RWPE2 (cell line): ENCODE results near the gene IVL.

Experiments used
- ATAC-seq: fragments of 200-7000 bp; cut with Tn5 transposase; 3 replicates; pipeline ENCODE4 v1.9.1; 2021; ENCODE audit warnings: low read depth
- DNase-seq: peaks from one replicate; pipeline ENCODE4 v3.0.0-alpha.2; 2020; ENCODE audit warnings: low spot score
- H3K27ac ChIP-seq: fragments of 450-650 bp; 2 replicates; pipeline ENCODE4 v1.5.1; 2017; ENCODE audit warnings: mild to moderate bottlenecking; ENCODE audit not compliant: poor library complexity, severe bottlenecking
- H3K27me3 ChIP-seq: fragments of 250-450 bp; sonication (Bioruptor Pico); 2 replicates; pipeline ENCODE4 v1.5.1; 2021; ENCODE audit warnings: mild to moderate bottlenecking, moderate library complexity; ENCODE audit not compliant: insufficient read depth, poor library complexity, severe bottlenecking
- H3K36me3 ChIP-seq: fragments of 250-450 bp; sonication (Bioruptor Pico); 2 replicates; pipeline ENCODE4 v1.5.1; 2020; ENCODE audit warnings: low read depth, mild to moderate bottlenecking, moderate library complexity
- H3K4me1 ChIP-seq: fragments of 250-450 bp; sonication (Bioruptor Pico); 2 replicates; pipeline ENCODE4 v1.5.1; 2021; ENCODE audit warnings: mild to moderate bottlenecking, moderate library complexity; ENCODE audit not compliant: insufficient read depth, poor library complexity, severe bottlenecking
- H3K4me3 ChIP-seq: fragments of 250-450 bp; sonication (Bioruptor Pico); 2 replicates; pipeline ENCODE4 v1.5.1; 2021; ENCODE audit warnings: mild to moderate bottlenecking, moderate library complexity; ENCODE audit not compliant: severe bottlenecking
- H3K9me3 ChIP-seq: fragments of 250-450 bp; sonication (Bioruptor Pico); 2 replicates; pipeline ENCODE4 v1.5.1; 2021; ENCODE audit warnings: mild to moderate bottlenecking, moderate library complexity; ENCODE audit not compliant: severe bottlenecking
- CTCF ChIP-seq: fragments of 450-650 bp; IDR thresholded peaks from one replicate; pipeline ENCODE4 v1.5.1; 2017; ENCODE audit warnings: mild to moderate bottlenecking, moderate library complexity; ENCODE audit not compliant: poor library complexity, severe bottlenecking

IVL gene

DNA sequence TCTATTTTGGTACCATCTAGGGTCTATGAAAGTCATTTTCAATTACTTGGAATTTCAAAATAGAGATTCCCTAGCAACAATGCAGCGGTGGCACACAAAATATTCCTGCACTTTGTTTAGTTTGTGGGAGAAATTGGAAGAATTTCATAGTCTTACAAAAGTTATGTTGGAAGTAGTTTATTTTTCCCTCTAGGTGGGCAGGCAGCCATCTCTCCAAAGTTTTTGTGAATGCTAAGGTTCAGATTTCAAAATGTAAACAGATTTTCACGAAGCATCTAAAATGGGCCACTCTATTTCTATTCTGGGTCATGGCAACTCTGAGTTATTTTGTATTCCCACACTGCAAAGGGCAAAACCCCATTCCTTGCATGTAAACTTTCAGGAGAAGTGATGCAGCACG lies 22.3 kb upstream of the IVL start:
- no peaks in the 10 kb centered on the region for H3K9me3 ChIP-seq
- DNase-seq, result no peak
- H3K4me1 ChIP-seq, result peaks cover 40% of the 10 kb centered on the region
- H3K27ac ChIP-seq, result peak overlapping the region; percentile 68
- H3K36me3 ChIP-seq, result no peaks in the 10 kb centered on the region
- H3K27me3 ChIP-seq, result no peaks in the 10 kb centered on the region
- H3K4me3 ChIP-seq, result no peak overlapping the region
- TF ChIP-seq CTCF, result no peak
- no peak for ATAC-seq

DNA sequence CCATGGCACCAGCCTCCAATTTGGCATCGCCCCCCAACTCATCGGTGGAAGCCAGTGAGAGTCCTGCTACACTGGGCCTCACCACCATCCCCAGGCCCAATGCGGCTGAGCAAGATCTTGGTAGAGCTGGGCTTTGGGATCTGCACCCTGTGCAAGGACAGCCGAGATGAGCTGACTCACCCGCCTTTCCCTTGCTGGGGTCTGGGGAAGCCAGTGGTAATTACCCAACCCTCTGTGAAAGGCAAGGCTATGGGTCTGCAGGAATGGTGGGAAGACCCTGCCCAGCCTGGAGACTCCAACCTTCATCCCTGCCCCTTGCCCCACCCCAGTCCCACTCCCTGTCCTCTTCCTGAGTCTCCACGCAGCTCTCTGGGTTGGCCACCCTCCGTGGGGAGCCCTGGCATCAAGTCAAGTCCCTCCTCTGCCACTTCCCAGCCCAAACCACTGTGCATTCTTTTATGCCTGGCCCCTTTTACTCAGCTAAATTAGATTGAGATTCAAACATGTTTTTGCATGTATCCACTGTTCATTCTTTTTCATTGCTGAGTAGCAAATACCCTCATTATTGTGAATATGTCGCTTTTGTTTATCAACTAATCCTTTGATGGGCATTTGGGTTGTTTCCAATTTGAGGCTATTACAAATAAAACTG lies 21.5 kb upstream of the IVL start:
- H3K27me3 ChIP-seq, result no peaks in the 10 kb centered on the region
- peaks cover 40% of the 10 kb centered on the region for H3K4me1 ChIP-seq
- ATAC-seq (peak; percentile 35), DNase-seq (no peak)
- no peak overlapping the region for H3K4me3 ChIP-seq
- no peaks in the 10 kb centered on the region for H3K9me3 ChIP-seq
- no peaks in the 10 kb centered on the region for H3K36me3 ChIP-seq
- peak overlapping the region; percentile 68 for H3K27ac ChIP-seq
- TF ChIP-seq CTCF, result no peak

DNA sequence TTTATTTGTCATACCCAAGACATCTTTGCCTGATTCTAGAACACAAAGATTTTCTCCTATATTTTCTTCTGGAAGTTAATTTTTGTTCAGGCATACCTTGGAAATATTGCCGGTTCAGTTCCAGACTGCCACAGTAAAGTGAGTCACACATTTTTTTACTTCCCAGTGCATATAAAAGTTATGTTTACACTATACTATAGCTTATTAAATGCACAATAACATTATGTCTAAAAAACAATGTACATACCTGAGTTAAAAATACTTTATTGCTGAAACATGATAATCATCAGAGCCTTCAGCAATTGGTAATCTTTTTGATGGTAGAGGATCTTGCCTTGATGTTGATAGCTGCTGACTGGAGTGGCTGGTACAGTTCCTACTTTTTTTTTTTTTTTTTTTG lies 20.2 kb upstream of the IVL start:
- Histone ChIP-seq H3K9me3 (no peaks in the 10 kb centered on the region), H3K4me1 (peaks cover 40% of the 10 kb centered on the region), H3K36me3 (no peaks in the 10 kb centered on the region), H3K27ac (peak overlapping the region; percentile 68), H3K4me3 (no peak overlapping the region), H3K27me3 (no peaks in the 10 kb centered on the region)
- no peak for DNase-seq
- peak; percentile 59 for ATAC-seq
- TF ChIP-seq CTCF, result no peak

- no peak overlapping the region for H3K4me3 ChIP-seq
- H3K36me3 ChIP-seq, result no peaks in the 10 kb centered on the region
- H3K4me1 ChIP-seq, result no peaks in the 10 kb centered on the region
- H3K27me3 ChIP-seq, result no peaks in the 10 kb centered on the region
- no peak for ATAC-seq
- no peak for DNase-seq
- no peak overlapping the region for H3K27ac ChIP-seq
- no peaks in the 10 kb centered on the region for H3K9me3 ChIP-seq
- TF ChIP-seq CTCF, result no peak
Measured at GRCh38 chr1:152899027-152899426, 9.3 kb upstream of the IVL start.

GRCh38 chr1:152899883-152900282 lies 8.5 kb upstream of the IVL start:
- Histone ChIP-seq H3K4me3 (no peak overlapping the region), H3K9me3 (no peaks in the 10 kb centered on the region), H3K27ac (no peak overlapping the region), H3K27me3 (no peaks in the 10 kb centered on the region), H3K36me3 (no peaks in the 10 kb centered on the region), H3K4me1 (peaks cover 2% of the 10 kb centered on the region)
- DNase-seq (no peak), ATAC-seq (no peak)
- TF ChIP-seq CTCF, result no peak
